SW480 (cell line): Measurements from ENCODE around the gene PPP1R10.

Experiments used
- DNase-seq: peaks from one replicate; pipeline ENCODE4 v3.0.0-alpha.2; 2016; ENCODE audit warnings: low spot score

PPP1R10 gene

DNA sequence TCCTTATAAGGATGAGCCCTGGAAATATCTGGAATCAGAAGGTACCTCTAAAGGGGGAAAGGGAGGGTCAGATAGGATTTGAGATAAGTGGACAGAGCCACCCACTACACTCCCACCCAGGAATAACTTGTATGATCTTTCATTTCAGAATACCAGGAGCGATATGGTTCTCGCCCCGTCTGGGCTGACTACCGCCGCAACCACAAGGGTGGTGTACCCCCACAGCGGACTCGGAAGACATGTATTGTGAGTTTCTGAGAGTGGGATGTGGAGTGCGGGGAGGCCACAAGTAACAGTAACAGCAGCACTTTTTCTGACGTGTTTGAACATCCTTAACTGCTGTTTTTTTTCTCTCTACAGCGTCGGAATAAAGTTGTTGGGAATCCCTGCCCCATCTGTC, 2.5 kb upstream of the PPP1R10 start:
- no peak for DNase-seq

GRCh38 chr6:30618270-30618797, 1.3 kb upstream of the PPP1R10 start:
- no peak for DNase-seq

DNA sequence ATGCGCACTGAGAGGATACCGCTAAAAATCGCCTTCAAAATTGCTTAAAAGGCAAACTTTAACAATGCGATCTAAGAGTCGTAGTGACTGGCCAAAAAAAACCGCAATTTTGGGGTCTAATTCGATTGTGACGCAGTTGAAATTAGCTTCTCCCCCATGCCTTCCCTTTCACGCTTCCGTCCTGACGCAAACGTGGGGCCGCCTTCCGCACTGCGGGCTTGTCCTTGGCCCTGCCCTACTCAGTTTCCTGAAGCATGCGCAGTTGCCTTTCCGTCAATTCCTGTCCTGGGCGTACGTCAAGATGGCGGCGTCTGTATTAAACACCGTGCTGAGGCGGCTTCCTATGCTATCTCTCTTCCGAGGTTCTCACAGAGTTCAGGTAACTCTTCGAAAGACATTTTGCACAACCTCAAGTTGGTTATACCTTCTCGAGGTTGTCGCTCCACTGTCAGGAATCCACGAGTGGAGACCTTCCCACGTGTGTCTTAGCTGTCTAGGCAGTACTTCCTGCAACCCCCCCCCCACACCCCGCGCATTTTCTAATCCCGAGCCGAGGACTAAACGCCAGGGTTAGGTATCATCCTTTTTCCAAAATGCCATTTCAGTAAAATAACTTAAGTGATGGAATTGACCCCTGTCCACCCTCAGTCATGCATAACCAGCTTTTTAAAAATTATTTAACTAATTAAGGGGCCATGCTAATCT, 674 bp upstream of the PPP1R10 start, which contains the start of gene MRPS18B:
MRPS18B (plus strand) TSS at position 276 of the 705 bp plus-strand sequence; CDS start at position 302, 26 bp downstream.
- DNase-seq = peak; percentile 95

- DNase-seq = peak; percentile 50
Observed at GRCh38 chr6:30615958-30616810, 859 bp downstream of the PPP1R10 start.

GRCh38 chr6:30615219-30615957, 1.7 kb downstream of the PPP1R10 start:
- DNase-seq = peak; percentile 58

DNA sequence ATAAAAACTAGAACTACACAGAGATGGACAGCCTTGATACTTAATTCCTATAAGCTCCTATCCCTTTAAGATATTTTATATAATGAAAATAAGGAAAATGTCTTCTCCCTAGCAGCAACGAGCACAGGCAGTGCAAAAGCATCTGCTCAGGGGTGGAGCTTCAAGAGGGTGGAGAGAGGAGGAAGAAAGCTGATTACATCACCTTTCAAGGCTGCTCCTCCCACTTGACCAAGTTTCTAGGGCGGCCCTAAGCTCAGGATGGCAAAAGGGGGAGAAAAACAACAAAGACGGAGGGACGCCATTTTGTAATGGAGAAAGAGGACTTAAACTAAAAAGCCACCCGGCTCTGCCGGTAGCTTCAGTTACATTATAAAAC, 2.2 kb downstream of the PPP1R10 start:
- DNase-seq = peak; percentile 96

DNA sequence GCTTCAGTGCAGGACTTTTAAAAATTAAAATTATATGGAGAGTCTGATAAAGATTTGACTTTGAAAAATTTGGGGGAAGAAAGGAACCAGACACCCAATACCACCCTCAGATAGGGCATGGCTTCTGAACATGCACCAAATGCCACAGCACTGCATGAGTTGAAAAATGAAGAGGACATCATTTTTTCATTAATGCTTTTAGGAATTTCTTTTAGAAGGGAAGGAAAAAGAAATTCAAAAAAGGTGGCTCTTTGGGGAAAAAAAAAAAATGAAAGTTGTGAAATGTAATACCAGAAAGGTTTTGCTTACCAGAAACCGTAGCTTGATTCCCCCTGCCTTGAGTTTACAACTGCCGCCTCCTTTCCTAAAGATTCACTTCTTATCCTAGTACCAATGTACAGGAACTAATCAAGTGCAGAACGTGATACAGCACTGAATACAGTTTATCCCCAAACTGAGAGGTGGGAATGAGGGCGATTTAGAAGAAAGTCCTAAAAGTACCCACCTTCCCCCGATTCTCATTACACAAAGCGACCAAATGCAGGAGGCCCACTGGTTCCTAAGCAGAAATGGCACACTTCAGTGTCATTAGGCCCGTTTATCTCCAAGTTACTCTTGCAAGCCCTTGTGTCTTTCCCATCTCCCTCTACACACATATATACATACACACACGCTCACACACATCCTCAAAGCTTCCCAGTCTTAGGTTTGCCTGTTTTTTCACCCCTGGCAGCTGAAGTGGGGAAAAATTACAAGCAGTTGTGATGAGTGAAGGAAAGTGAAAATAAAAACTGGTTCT, 2.8 kb downstream of the PPP1R10 start:
- no peak for DNase-seq

DNA sequence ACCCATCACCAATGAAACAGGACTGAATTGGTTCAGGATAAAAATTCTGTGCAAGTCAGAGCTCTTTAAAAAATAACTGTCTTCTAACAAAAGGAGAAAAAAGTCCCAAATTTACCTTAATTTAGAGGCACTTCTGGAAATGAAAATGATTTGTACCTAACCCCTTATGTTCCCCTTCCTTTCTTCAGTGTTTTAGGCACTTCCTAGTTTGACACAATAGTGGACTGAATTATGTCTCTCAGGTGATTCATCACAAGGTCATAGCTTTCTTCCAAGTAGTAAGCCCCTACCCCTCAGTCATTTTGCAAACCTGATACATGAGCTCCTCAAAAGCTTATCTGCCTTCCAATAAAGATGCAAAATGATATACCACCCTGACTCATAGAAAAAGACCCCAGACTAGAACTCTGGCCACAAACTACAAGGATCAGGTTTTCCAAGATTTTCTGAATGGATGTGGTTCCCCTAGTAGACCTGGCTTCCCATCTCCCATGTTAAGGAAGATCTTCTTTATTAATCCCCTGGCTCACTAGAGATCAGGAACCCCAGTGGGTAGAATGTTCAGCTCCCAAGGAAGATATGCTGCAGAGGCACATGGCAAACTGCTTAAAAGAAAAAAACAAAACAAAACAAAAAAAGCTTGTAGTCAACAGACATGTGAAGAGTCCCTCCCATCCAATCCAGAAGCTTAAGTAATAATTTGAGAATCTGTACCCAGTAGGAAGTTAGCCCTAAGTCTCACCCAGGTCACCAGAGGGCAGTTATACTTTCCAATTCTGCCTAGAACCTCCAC, 3.6 kb downstream of the PPP1R10 start:
- DNase-seq = no peak

DNA sequence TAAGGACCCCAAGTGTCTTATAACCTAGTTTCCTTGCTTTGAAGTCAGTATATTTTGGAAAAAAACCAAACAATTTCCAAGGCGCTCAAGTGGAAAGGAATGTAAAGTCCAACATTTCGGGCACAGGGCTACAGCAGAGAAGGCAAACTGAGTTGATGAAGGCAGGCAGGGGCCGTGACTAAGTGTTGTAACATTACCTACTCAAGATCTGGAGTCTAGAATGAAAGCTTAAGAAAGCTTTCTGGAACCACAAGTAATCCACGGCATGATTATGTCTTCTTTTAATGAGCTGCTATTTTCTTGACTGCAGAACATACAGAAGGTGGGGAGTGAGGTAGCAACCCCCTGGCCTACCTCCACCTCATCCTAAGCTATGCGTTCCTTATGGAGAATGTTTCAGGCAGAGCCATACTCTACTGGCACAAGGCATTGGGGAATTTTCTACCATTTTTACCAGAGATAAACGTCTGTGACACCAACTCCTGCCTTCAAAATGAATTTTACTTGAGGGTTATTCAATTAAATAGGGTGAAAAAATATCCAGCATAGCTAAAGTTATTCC, 4.3 kb downstream of the PPP1R10 start:
- DNase-seq = no peak

DNA sequence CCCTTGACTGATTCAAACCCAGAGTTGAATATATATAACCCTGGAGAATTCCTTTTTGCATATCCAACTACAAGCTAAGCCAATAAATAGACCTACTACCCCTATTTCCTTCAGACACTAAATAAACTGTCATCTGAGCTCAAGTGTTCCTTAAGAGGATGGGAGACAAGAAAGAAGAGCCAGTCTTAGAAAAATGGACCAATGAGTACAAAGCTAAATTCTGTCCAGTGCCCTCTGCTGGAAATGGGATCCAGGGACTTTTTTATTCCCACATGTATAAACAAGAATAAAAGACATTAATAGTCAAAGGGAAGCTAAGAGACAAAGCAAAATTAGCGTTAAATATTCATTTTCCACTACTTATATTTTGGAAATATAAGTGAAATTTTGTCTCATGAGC, 4.8 kb downstream of the PPP1R10 start:
- DNase-seq = no peak

GRCh38 chr6:30611856-30612194, 5.2 kb downstream of the PPP1R10 start:
- DNase-seq = no peak

DNA sequence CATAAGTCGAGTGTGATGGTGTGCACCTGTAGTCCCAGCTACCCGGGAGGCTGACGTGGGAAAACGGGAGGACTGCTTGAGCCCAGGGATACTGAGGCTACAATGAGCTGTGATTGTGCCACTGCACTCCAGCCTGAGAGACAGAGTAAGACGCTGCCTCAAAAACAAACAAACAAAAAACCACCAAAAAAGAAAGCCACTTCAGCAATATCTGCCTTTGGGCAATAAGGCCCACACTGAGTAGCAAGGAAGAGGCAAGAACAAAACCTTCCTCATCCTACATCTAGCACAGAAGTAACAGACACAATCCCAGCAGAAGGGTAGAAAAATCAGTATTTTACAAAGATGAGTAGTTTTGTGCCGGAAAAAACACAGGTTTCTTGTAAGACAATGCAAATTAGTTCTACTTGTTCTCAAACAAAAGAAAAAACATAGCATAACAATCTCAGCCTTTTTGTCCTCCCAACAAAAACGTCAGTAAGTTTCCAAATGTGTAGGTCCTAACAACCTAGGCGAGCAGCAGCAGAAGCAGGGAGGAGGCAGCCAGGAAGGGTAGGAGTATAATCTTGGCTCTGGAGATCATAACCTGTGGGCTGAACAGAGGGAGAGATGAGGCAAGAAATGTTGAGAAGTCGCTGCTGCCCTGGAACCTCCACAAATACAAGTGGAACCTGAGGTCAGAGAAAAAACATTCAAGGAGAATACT, 5.7 kb downstream of the PPP1R10 start:
- no peak for DNase-seq

- DNase-seq = no peak
Observed at GRCh38 chr6:30610065-30610464, 7.0 kb downstream of the PPP1R10 start.

DNA sequence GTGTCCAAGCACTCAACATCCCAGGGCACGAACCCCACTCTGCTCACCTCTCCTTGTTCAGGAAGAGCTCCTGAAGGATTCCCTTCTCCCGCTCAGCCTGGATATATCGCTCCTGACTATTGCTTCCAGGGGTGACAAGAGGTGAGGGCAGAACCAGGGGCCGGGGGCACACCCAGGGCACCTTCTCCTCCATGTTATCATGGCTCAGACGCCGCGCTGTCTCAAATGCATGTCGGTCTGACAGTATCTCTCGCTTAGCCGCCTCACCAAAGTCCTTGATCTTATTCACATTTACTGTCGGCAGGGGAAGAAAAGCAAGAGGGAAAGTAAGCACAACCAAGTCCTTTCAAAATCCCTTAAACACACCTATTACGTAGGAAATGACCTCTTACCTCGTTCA, 13.1 kb downstream of the PPP1R10 start:
- no peak for DNase-seq

GRCh38 chr6:30601815-30602641, 15.0 kb downstream of the PPP1R10 start:
- DNase-seq = no peak

DNA sequence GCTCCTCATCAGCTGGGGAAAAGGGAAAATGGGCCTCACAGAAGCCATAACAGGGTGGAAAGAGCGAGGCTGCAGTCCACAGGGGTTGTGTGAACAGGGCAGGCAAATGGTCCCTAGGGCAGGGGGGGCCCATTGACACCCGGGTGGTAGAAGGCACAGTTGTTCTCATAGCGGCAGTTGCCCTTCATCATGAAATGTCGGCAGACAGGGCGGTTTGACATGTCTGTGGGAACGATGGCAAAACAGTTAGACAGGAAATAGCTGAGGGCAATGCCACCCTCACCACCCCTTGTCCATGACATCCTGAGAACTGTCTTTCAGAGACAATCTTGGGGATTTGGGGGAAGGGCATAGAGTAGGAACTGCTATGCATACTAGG, 15.6 kb downstream of the PPP1R10 start:
- DNase-seq = no peak

DNA sequence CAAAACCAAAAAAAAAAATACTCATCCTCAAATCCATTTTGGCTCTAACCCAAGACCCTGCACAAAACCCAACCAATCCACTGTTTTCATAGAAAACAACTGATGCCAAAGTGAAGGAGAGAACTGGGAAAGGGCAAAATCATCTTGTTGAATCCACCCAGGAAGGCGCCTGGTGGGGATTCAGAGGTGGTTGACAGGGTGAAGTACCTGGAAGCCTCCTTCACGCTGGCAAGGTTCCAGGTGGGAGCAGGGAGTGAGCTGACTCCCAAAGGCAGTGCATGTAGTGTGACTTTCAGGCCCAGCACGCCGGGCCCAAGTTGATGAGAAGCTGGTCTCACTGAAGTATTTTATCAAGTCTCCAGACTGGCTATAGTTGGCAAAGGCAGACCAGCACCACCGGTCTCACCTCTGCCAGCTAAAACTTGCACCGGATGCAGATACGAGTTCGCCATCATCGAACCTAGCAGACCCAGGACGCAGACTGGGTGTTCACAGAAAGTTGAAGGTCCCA, 16.5 kb downstream of the PPP1R10 start:
- no peak for DNase-seq

- DNase-seq = no peak
Observed at GRCh38 chr6:30599625-30600324, 17.3 kb downstream of the PPP1R10 start.
